ENCODE measurements around the gene TWNK. TPM values are rescaled to one million over a fixed set of nuclear protein-coding genes. Genes with fewer than 3 reads are reported as not detected.

The TWNK gene
- total RNA-seq, 2 donors from 2014 or later, result 1.8 to 2.3 TPM

GRCh38 chr10:100998183-100998990 lies 11.0 kb downstream of the TWNK start:
- peak overlapping the region; percentile 32 to 61 for H3K4me3 ChIP-seq
- 1 to 3% methylated on average over 22 to 25 of the region's 25 CpGs for WGBS, 2 donors
- intact Hi-C loops (cut with DNase I), result no loop called here
- peak; percentile 57 for ATAC-seq
- no peak for TF ChIP-seq POLR2A (IDR thresholded peaks at IDR 0.05)
- no peak for TF ChIP-seq CTCF (IDR thresholded peaks at IDR 0.05)
- DNase-seq, result peak; percentile 84 to 91 (median 89)
- H3K36me3 ChIP-seq (replicated peaks in 1 of 2; ENCODE audit: insufficient read depth in 1 of 2, low read depth in 2 of 2), result no peaks in the 10 kb centered on the region
- no peaks in the 10 kb centered on the region for H3K27me3 ChIP-seq
- H3K27ac ChIP-seq, result peak overlapping the region; percentile 87 to 98 (median 97)
- peaks cover 49% of the 10 kb centered on the region for H3K4me1 ChIP-seq
- no peaks in the 10 kb centered on the region for H3K9me3 ChIP-seq

GRCh38 chr10:100998991-100999741 lies 11.8 kb downstream of the TWNK start:
- intact Hi-C loops (cut with DNase I), result no loop called here
- Histone ChIP-seq H3K36me3 (replicated peaks in 1 of 2; ENCODE audit: insufficient read depth in 1 of 2, low read depth in 2 of 2) (no peaks in the 10 kb centered on the region), H3K9me3 (no peaks in the 10 kb centered on the region), H3K27ac (peak overlapping the region; percentile 87 to 98 (median 97)), H3K4me1 (peaks cover 49% of the 10 kb centered on the region), H3K4me3 (peak overlapping the region; percentile 18 to 31), H3K27me3 (no peaks in the 10 kb centered on the region)
- ATAC-seq (peak; percentile 65), DNase-seq (peak; percentile 76 to 81 (median 80))
- 0% methylated on average over 2 to 54 of the region's 83 CpGs for WGBS, 2 donors
- peak; percentile 91 to 95 (median 93) for TF ChIP-seq CTCF (IDR thresholded peaks at IDR 0.05)
- TF ChIP-seq POLR2A (IDR thresholded peaks at IDR 0.05), result peak; percentile 70 to 78 (median 74)

- H3K9me3 ChIP-seq, result no peaks in the 10 kb centered on the region
- ATAC-seq, result peak; percentile 41
- peak within 1 kb of the TSS; percentile 87 to 98 (median 97) for H3K27ac ChIP-seq
- WGBS, 2 donors, result 0 to 1% methylated on average over 3 to 43 of the region's 44 CpGs
- intact Hi-C loops (cut with DNase I), result no loop called here
- H3K36me3 ChIP-seq (replicated peaks in 1 of 2; ENCODE audit: insufficient read depth in 1 of 2, low read depth in 2 of 2), result no peaks in the 10 kb centered on the region
- H3K27me3 ChIP-seq, result no peaks in the 10 kb centered on the region
- H3K4me3 ChIP-seq, result peak within 1 kb of the TSS; percentile 18 to 31
- H3K4me1 ChIP-seq, result peaks cover 49% of the 10 kb centered on the region
- TF ChIP-seq CTCF (IDR thresholded peaks at IDR 0.05) (no peak), POLR2A (IDR thresholded peaks at IDR 0.05) (no peak)
- DNase-seq, result no peak
Measured at GRCh38 chr10:100999742-101000126, 12.4 kb downstream of the TWNK start, which contains the start of gene LZTS2. TSS of gene LZTS2 (plus strand) at chr10:100999808. CDS start at chr10:101002539, 2,731 bp downstream.

DNA sequence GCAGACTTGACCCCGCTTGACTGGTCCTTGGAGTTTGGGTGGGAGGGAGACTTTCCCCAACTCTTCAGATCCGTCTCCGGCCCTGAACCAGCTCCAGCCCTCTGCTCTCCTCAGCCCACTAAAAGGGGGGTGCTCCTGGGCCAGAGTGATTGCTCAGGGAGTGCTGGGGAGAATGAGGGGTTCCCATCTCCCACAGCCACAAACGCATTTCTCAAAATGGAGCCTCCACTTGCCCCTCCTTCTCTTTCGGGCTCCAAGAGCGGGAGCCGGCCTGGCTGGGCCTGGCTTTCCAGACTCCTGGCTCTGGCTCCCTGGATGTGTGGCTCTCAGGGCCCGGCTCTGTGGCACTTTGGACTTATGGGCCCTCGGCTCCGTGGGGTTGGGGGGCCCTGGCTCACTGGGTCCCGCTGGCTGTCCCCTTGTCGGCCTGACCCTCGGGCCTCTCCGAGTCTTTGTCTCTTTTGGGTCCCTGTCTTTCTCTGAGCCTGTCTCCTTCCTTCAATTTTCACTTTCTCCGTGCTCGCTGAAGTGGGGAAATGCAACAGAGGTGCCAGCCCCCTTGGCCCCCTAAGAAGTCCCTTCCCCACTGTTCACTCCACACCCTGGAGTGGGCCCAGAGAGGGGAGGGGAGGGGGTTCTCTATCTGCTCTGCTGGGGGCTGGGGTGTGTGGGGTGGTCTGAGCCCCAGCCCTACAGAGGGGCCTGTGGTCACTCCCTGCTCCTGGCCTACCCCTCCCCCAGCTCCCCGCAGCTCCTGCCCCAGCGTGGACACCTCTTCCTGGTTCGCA lies 13.0 kb downstream of the TWNK start:
- Histone ChIP-seq H3K27ac (peak overlapping the region; percentile 81 to 98 (median 97)), H3K9me3 (no peaks in the 10 kb centered on the region), H3K4me3 (peak overlapping the region in 1 of 2 donors; percentile 19), H3K27me3 (no peaks in the 10 kb centered on the region), H3K4me1 (peaks cover 49% of the 10 kb centered on the region), H3K36me3 (replicated peaks in 1 of 2; ENCODE audit: insufficient read depth in 1 of 2, low read depth in 2 of 2) (peaks cover under 1 to 2% of the 10 kb centered on the region in 2 donors)
- 18 to 25% methylated on average over 18 to 19 of the region's 19 CpGs for WGBS, 2 donors
- peak in 3 of 4 donors; percentile 33 to 42 (median 36) for DNase-seq
- TF ChIP-seq CTCF (IDR thresholded peaks at IDR 0.05) (no peak), POLR2A (IDR thresholded peaks at IDR 0.05) (no peak)
- intact Hi-C loops (cut with DNase I), result no loop called here
- no peak for ATAC-seq
